HCT116 (cell line): ENCODE measurements around the gene FKBP15. TPM values are rescaled to one million over a fixed set of nuclear protein-coding genes. Genes with fewer than 3 reads are reported as not detected.

Experiments
- ATAC-seq: fragments of 200-7000 bp; cut with Tn5 transposase; 2 replicates; pipeline ENCODE4 v1.9.1; 2020; ENCODE audit warnings: mild to moderate bottlenecking, moderate library complexity
- BruUV-seq: library from RNA; stranded (reverse); fragments of 400-500 nt; replicated peaks from 2 replicates; lab custom pipeline; 2021; lab: Mats Ljungman, UMichigan
- CTCF ChIA-PET: fragments of 300-600 bp; sonication (Branson Sonifier 250); formaldehyde crosslinking; loops from one replicate; lab custom pipeline; 2021; ENCODE audit warnings: antibody characterized with exemption; lab: Charles Lee
- POLR2A ChIA-PET: fragments of 300-600, 350-600 bp; sonication (Branson Sonifier 250); formaldehyde crosslinking; loops from one replicate; lab custom pipeline; 2021; ENCODE audit warnings: antibody characterized with exemption; lab: Charles Lee
- RAD21 ChIA-PET, 2 experiments: fragments of 300-600 bp; sonication (Branson Sonifier 250); formaldehyde crosslinking; loops; one replicate each; lab custom pipeline; 2023; ENCODE audit warnings: low total read pairs in 2 of 2; ENCODE audit not compliant: uncharacterized antibody in 2 of 2, unreplicated experiment in 2 of 2, low non-redundant PET in 1 of 2; lab: Charles Lee
- DNase-seq: peaks from one replicate; pipeline ENCODE4 v3.0.0-alpha.2; 2010; ENCODE audit warnings: low read depth, low spot score
- H2AFZ ChIP-seq: fragments of 200-600 bp; shearing (Covaris generic), sonication (generic); 2 replicates; pipeline ENCODE4 v1.6.1; 2017; ENCODE audit warnings: low read depth, mixed run types, mixed read lengths, antibody characterized with exemption, low read length; ENCODE audit not compliant: poor library complexity, severe bottlenecking
- H3K27ac ChIP-seq: 2 replicates; pipeline ENCODE4 v1.5.1; 2012; ENCODE audit warnings: low read depth, low read length
- H3K27me3 ChIP-seq: fragments of 200-600 bp; sonication (generic); 2 replicates; pipeline ENCODE4 v1.6.1; 2016; ENCODE audit warnings: mixed run types, low read length, mixed read lengths; ENCODE audit not compliant: insufficient read depth
- H3K36me3 ChIP-seq, 2 experiments: fragments of 200-500 bp in 1 of 2; fragments of 200-600 bp in 1 of 2; sonication (Bioruptor generic) in 1 of 2; sonication (generic) in 1 of 2; 2 replicates each; pipeline versions ENCODE4 v1.5.1 to v1.6.1; 2014 to 2016; ENCODE audit warnings: low read length in 2 of 2, inconsistent platforms in 1 of 2, mixed read lengths in 1 of 2, mixed run types in 1 of 2; ENCODE audit not compliant: insufficient read depth in 2 of 2, control insufficient read depth in 1 of 2
- H3K4me1 ChIP-seq, 2 experiments: fragments of 200-600 bp in 1 of 2; sonication (generic) in 1 of 2; 2 replicates each; pipeline versions ENCODE4 v1.5.1 to v1.6.1; 2012 to 2017; ENCODE audit warnings: low read length in 2 of 2, inconsistent platforms in 1 of 2, mild to moderate bottlenecking in 1 of 2, mixed read lengths in 1 of 2, mixed run types in 1 of 2, moderate library complexity in 1 of 2; ENCODE audit not compliant: insufficient read depth in 2 of 2, control insufficient read depth in 1 of 2
- H3K4me2 ChIP-seq: fragments of 200-600 bp; sonication (generic); 2 replicates; pipeline ENCODE4 v1.6.1; 2017; ENCODE audit warnings: mixed run types, low read length, mixed read lengths
- H3K4me3 ChIP-seq, 2 experiments: fragments of 200-600 bp in 1 of 2; sonication (generic) in 1 of 2; replicated peaks in 1 of 2; 2 replicates each; pipeline ENCODE4 v1.5.1; 2011 to 2016; ENCODE audit warnings: low read length in 2 of 2, control low read depth in 1 of 2, low read depth in 1 of 2, mild to moderate bottlenecking in 1 of 2, mixed read lengths in 1 of 2, mixed run types in 1 of 2
- H3K79me2 ChIP-seq: fragments of 200-600 bp; sonication (generic); 2 replicates; pipeline ENCODE4 v1.6.1; 2017; ENCODE audit warnings: mild to moderate bottlenecking, mixed run types, low read length, moderate library complexity, mixed read lengths; ENCODE audit not compliant: insufficient read depth
- H3K9ac ChIP-seq: fragments of 200-600 bp; sonication (generic); 2 replicates; pipeline ENCODE4 v1.6.1; 2016; ENCODE audit warnings: low read length, mixed read lengths
- H3K9me2 ChIP-seq: fragments of 200-600 bp; sonication (generic), shearing (Covaris generic); 2 replicates; pipeline ENCODE4 v1.6.1; 2017; ENCODE audit warnings: mixed run types, mild to moderate bottlenecking, moderate library complexity; ENCODE audit not compliant: insufficient read depth
- H3K9me3 ChIP-seq, 2 experiments: fragments of 200-500 bp in 1 of 2; fragments of 200-600 bp in 1 of 2; sonication (Bioruptor generic) in 1 of 2; sonication (generic) in 1 of 2; 2 replicates each; pipeline ENCODE4 v1.6.1; 2014 to 2017; ENCODE audit warnings: low read length in 2 of 2, mixed read lengths in 2 of 2, inconsistent platforms in 1 of 2, low read depth in 1 of 2, mild to moderate bottlenecking in 1 of 2, mixed run types in 1 of 2, moderate library complexity in 1 of 2; ENCODE audit not compliant: control insufficient read depth in 1 of 2, insufficient read depth in 1 of 2
- H4K20me1 ChIP-seq: fragments of 200-600 bp; sonication (generic), shearing (Covaris generic); 2 replicates; pipeline ENCODE4 v1.6.1; 2017; ENCODE audit warnings: mixed run types, mild to moderate bottlenecking, moderate library complexity; ENCODE audit not compliant: insufficient read depth
- CBX3 ChIP-seq: IDR thresholded peaks from 2 replicates; pipeline ENCODE4 v1.6.1; 2012; ENCODE audit warnings: low read depth
- CTCF ChIP-seq, 3 experiments: fragments of 200-600 bp in 1 of 3; sonication (generic) in 1 of 3; IDR thresholded peaks in 2 of 3; conservative IDR thresholded peaks in 1 of 3; 2 replicates each; pipeline ENCODE4 v1.5.1; 2012 to 2017; ENCODE audit warnings: low read depth in 2 of 3, low read length in 2 of 3, antibody characterized with exemption in 1 of 3, borderline replicate concordance in 1 of 3, control low read depth in 1 of 3, mild to moderate bottlenecking in 1 of 3, mixed read lengths in 1 of 3, mixed run types in 1 of 3, moderate library complexity in 1 of 3; ENCODE audit not compliant: insufficient read depth in 1 of 3
- EGR1 ChIP-seq: IDR thresholded peaks from 2 replicates; pipeline ENCODE4 v1.6.1; 2012; ENCODE audit warnings: low read depth
- ELF1 ChIP-seq: IDR thresholded peaks from 2 replicates; pipeline ENCODE4 v1.6.1; 2012; ENCODE audit warnings: low read depth, borderline replicate concordance
- EZH2 ChIP-seq: fragments of 200-600 bp; sonication (generic); IDR thresholded peaks from 2 replicates; pipeline ENCODE4 v1.6.1; 2017; ENCODE audit warnings: antibody characterized with exemption, mixed run types
- EZH2phosphoT487 ChIP-seq: fragments of 200-600 bp; IDR thresholded peaks from 2 replicates; pipeline ENCODE4 v1.6.1; 2018; ENCODE audit warnings: antibody characterized with exemption, borderline replicate concordance
- FOSL1 ChIP-seq: IDR thresholded peaks from 2 replicates; pipeline ENCODE4 v1.6.1; 2012; ENCODE audit warnings: low read depth
- JUND ChIP-seq: IDR thresholded peaks from 2 replicates; pipeline ENCODE4 v1.6.1; 2012
- POLR2A ChIP-seq: IDR thresholded peaks from 2 replicates; pipeline ENCODE4 v1.7.0; 2011; ENCODE audit warnings: borderline replicate concordance; ENCODE audit not compliant: insufficient read depth, insufficient read length; ENCODE audit errors: extremely low read depth
- POLR2AphosphoS5 ChIP-seq: IDR thresholded peaks from 2 replicates; pipeline ENCODE4 v1.6.1; 2011; ENCODE audit warnings: mild to moderate bottlenecking, low read depth, low read length, moderate library complexity
- REST ChIP-seq: IDR thresholded peaks from 2 replicates; pipeline ENCODE4 v1.6.1; 2012; ENCODE audit warnings: low read depth
- intact Hi-C: fragments of 100-400 bp; cut with micrococcal nuclease; formaldehyde crosslinking; loops from 2 replicates; pipeline ENCODE4 v1.10.0; 2022
- total RNA-seq: library from RNA; stranded (reverse); gene quantifications from one replicate; pipeline ENCODE4 v1.2.1, GENCODE V29; 2021; ENCODE audit not compliant: unreplicated experiment

The FKBP15 gene
- total RNA-seq, 1 experiment from 2014 or later = 13.8 TPM

DNA sequence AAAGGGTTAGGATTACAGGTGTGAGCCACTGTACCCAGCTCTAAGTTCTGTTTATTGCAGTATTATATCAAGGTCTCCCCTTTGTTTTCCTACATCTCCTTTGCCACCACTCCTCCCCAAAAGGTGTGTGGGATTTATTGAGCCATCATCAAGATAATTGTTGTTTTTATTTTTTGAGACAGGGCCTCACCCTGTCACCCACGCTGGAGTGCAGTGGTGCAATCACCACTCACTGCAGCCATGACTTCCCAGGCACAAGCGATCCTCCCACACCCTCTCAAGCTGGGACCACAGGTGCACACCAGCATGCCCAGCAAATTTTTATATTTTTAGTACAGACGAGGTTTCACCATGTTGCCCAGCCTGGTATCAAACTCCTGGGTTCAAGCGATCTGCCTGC is 24.8 kb upstream of the FKBP15 start (continued):
- TF ChIP-seq CTCF (IDR thresholded peaks at IDR 0.05 in 2 of 3, conservative IDR thresholded peaks at IDR 0.05 in 1 of 3; ENCODE audit: borderline replicate concordance in 1 of 3, insufficient read depth in 1 of 3, low read depth in 2 of 3, low read length in 2 of 3) (no peak), CBX3 (no peak)
- TF ChIP-seq, all 23 proteins: peak for 0

DNA sequence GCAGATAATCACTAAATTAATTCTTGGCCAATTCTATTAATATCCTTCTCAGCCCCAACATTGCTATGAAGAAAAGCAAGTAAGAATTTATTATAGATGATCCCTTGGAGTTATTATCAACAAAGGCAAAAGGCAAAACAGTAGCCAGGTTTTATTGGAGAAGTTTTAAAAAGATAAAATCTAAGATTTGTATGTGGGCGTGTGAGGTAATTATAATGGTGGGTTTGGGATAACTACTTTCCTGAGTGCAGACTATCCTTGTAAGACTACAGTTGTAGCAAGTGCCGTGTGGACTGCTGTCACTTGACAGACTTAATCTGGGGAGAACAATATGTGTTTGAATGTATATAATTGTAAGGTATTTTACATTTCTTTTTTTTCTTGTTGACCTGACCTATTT is 23.5 kb upstream of the FKBP15 start:
- Histone ChIP-seq H3K27ac (no peak overlapping the region), H2AFZ (no peak overlapping the region), H3K9ac (no peak overlapping the region), H3K4me2 (no peak overlapping the region), H3K27me3 (no peaks in the 10 kb centered on the region), H3K4me1 (peaks cover 0 to 4% of the 10 kb centered on the region in 2 experiments; a peak in 2 of 4 replicates), H3K9me2 (no peaks in the 10 kb centered on the region), H4K20me1 (no peaks in the 10 kb centered on the region), H3K4me3 (no peak overlapping the region), H3K79me2 (peaks cover 6% of the 10 kb centered on the region), H3K9me3 (no peaks in the 10 kb centered on the region), H3K36me3 (no peaks in the 10 kb centered on the region)
- ATAC-seq (no peak), DNase-seq (no peak)
- BruUV-seq = no TSS peak
- intact Hi-C loops = no loop called here
- ChIA-PET CTCF (no interaction called here), POLR2A (no interaction called here)
- no peak for TF ChIP-seq POLR2A
- no peak for TF ChIP-seq REST
- no peak for TF ChIP-seq EZH2phosphoT487
- no peak for TF ChIP-seq ELF1
- no peak for TF ChIP-seq JUND
- no peak for TF ChIP-seq EGR1
- TF ChIP-seq POLR2AphosphoS5 = no peak
- no peak for TF ChIP-seq FOSL1
- TF ChIP-seq EZH2 = no peak
- TF ChIP-seq, all 23 proteins: peak for 0
- RAD21 ChIA-PET = no interaction called here
